ENCODE results near the gene FNDC3B.

Gene FNDC3B

GRCh38 chr3:172167892-172168648 lies 128.7 kb downstream of the FNDC3B start:
- no peak for TF ChIP-seq TAF1 (IDR thresholded peaks at IDR 0.05; ENCODE audit: borderline replicate concordance, insufficient read depth, low read length)
- no peak for TF ChIP-seq FOXP2 (optimal IDR thresholded peaks at IDR 0.05; ENCODE audit: borderline replicate concordance, extremely low read depth, extremely low read length, insufficient read depth)
- TF ChIP-seq REST (IDR thresholded peaks at IDR 0.05; ENCODE audit: insufficient read depth in 1 of 2, low read depth in 2 of 2, low read length in 2 of 2), result no peak
- TF ChIP-seq POLR2AphosphoS5 (IDR thresholded peaks at IDR 0.05; ENCODE audit: low read depth, low read length), result no peak
- no peak for TF ChIP-seq SIN3A (IDR thresholded peaks at IDR 0.05; ENCODE audit: borderline replicate concordance, insufficient read depth, low read length)

GRCh38 chr3:172170073-172170709 lies 130.8 kb downstream of the FNDC3B start:
- TF ChIP-seq TAF1 (IDR thresholded peaks at IDR 0.05; ENCODE audit: borderline replicate concordance, insufficient read depth, low read length) (no peak), POLR2AphosphoS5 (IDR thresholded peaks at IDR 0.05; ENCODE audit: low read depth, low read length) (no peak), FOXP2 (optimal IDR thresholded peaks at IDR 0.05; ENCODE audit: borderline replicate concordance, extremely low read depth, extremely low read length, insufficient read depth) (no peak), SIN3A (IDR thresholded peaks at IDR 0.05; ENCODE audit: borderline replicate concordance, insufficient read depth, low read length) (no peak), REST (IDR thresholded peaks at IDR 0.05; ENCODE audit: insufficient read depth in 1 of 2, low read depth in 2 of 2, low read length in 2 of 2) (no peak)

- TF ChIP-seq SIN3A (IDR thresholded peaks at IDR 0.05; ENCODE audit: borderline replicate concordance, insufficient read depth, low read length), result no peak
These were observed 131.5 kb downstream of the FNDC3B start for GRCh38 chr3:172170841-172171240.

- TF ChIP-seq REST (IDR thresholded peaks at IDR 0.05; ENCODE audit: insufficient read depth in 1 of 2, low read depth in 2 of 2, low read length in 2 of 2) (no peak), TAF1 (IDR thresholded peaks at IDR 0.05; ENCODE audit: borderline replicate concordance, insufficient read depth, low read length) (no peak), FOXP2 (optimal IDR thresholded peaks at IDR 0.05; ENCODE audit: borderline replicate concordance, extremely low read depth, extremely low read length, insufficient read depth) (no peak), POLR2AphosphoS5 (IDR thresholded peaks at IDR 0.05; ENCODE audit: low read depth, low read length) (no peak), SIN3A (IDR thresholded peaks at IDR 0.05; ENCODE audit: borderline replicate concordance, insufficient read depth, low read length) (no peak)
These were observed 132.2 kb downstream of the FNDC3B start for GRCh38 chr3:172171396-172172075.

GRCh38 chr3:172173316-172174254 lies 134.2 kb downstream of the FNDC3B start:
- TF ChIP-seq SIN3A (IDR thresholded peaks at IDR 0.05; ENCODE audit: borderline replicate concordance, insufficient read depth, low read length) (no peak), FOXP2 (optimal IDR thresholded peaks at IDR 0.05; ENCODE audit: borderline replicate concordance, extremely low read depth, extremely low read length, insufficient read depth) (no peak), REST (IDR thresholded peaks at IDR 0.05; ENCODE audit: insufficient read depth in 1 of 2, low read depth in 2 of 2, low read length in 2 of 2) (no peak), POLR2AphosphoS5 (IDR thresholded peaks at IDR 0.05; ENCODE audit: low read depth, low read length) (no peak), TAF1 (IDR thresholded peaks at IDR 0.05; ENCODE audit: borderline replicate concordance, insufficient read depth, low read length) (no peak)

All from PFSK-1 (cell line).